GM12865 (cell line): Measurements from ENCODE around the gene RET.

ENCODE experiments used
- DNase-seq: peaks from one replicate; pipeline ENCODE4 v3.0.0; 2010; ENCODE audit warnings: low read depth
- H3K4me3 ChIP-seq: 2 replicates; pipeline ENCODE4 v1.5.1; 2011; ENCODE audit warnings: mild to moderate bottlenecking, low read depth, low read length, control low read depth
- CTCF ChIP-seq: IDR thresholded peaks from 2 replicates; pipeline ENCODE4 v1.5.1; 2011; ENCODE audit warnings: low read length, control low read depth, low read depth, inconsistent platforms; ENCODE audit not compliant: insufficient read depth; ENCODE audit errors: missing control alignments

RET gene

GRCh38 chr10:43077421-43078171 is 727 bp downstream of the RET start:
- no peak overlapping the region for H3K4me3 ChIP-seq
- no peak for TF ChIP-seq CTCF

GRCh38 chr10:43078175-43078985 is 1.5 kb downstream of the RET start:
- no peak overlapping the region for H3K4me3 ChIP-seq
- DNase-seq = no peak
- no peak for TF ChIP-seq CTCF

More at GRCh38 chr10:43077421-43078171, 727 bp downstream of the RET start:
- no peak for DNase-seq

- TF ChIP-seq CTCF = peak; percentile 61
- DNase-seq = peak; percentile 22
- H3K4me3 ChIP-seq = no peak overlapping the region
Observed at GRCh38 chr10:43078986-43079273, 2.1 kb downstream of the RET start.

GRCh38 chr10:43079856-43080255 is 3.0 kb downstream of the RET start:
- no peak for DNase-seq
- no peak for TF ChIP-seq CTCF
- H3K4me3 ChIP-seq = no peak overlapping the region

GRCh38 chr10:43082087-43082486 is 5.2 kb downstream of the RET start:
- TF ChIP-seq CTCF = no peak
- H3K4me3 ChIP-seq = no peak overlapping the region
- DNase-seq = no peak

- TF ChIP-seq CTCF = no peak
- DNase-seq = no peak
- H3K4me3 ChIP-seq = no peak overlapping the region
Observed at GRCh38 chr10:43082746-43083145, 5.9 kb downstream of the RET start.
